HepG2 (cell line): ENCODE results near the gene NDUFB10. TPM values are rescaled to one million over a fixed set of nuclear protein-coding genes. Genes with fewer than 3 reads are reported as not detected.
A peak's percentile ranks its signal among the peaks of the same experiment; 100 is the strongest.

ENCODE experiments used
- ATAD3A ChIP-seq: sonication (generic); formaldehyde crosslinking; IDR thresholded peaks from 2 replicates; pipeline ENCODE4 v1.4.0; 2020; ENCODE audit warnings: missing genetic modification reagents
- ERF ChIP-seq: IDR thresholded peaks from 2 replicates; pipeline ENCODE4 v1.6.1; 2018; ENCODE audit warnings: missing biosample characterization, missing genetic modification reagents
- FOXA1 ChIP-seq, 2 experiments: fragments of 450-650 bp in 1 of 2; sonication (generic) in 1 of 2; formaldehyde crosslinking in 1 of 2; IDR thresholded peaks; 2 replicates each; pipeline versions ENCODE4 v1.4.0 to v1.6.1; 2016 to 2020; ENCODE audit warnings: missing genetic modification reagents in 1 of 2
- KDM2A ChIP-seq: sonication (generic); formaldehyde crosslinking; IDR thresholded peaks from 2 replicates; pipeline ENCODE4 v1.4.0; 2020; ENCODE audit warnings: low read depth, missing genetic modification reagents, borderline replicate concordance
- MXD1 ChIP-seq: sonication (generic); formaldehyde crosslinking; IDR thresholded peaks from 2 replicates; pipeline ENCODE4 v1.4.0; 2020; ENCODE audit warnings: mild to moderate bottlenecking, missing genetic modification reagents
- XBP1 ChIP-seq: sonication (generic); formaldehyde crosslinking; IDR thresholded peaks from 2 replicates; pipeline ENCODE4 v1.5.0; 2020; ENCODE audit warnings: missing genetic modification reagents
- ZNF558 ChIP-seq: sonication (generic); formaldehyde crosslinking; IDR thresholded peaks from 2 replicates; pipeline ENCODE4 v1.9.0; 2022; ENCODE audit warnings: mild to moderate bottlenecking, missing genetic modification reagents, borderline replicate concordance
- ZNF687 ChIP-seq: sonication (generic); formaldehyde crosslinking; IDR thresholded peaks from 2 replicates; pipeline ENCODE4 v1.5.1; 2020; ENCODE audit warnings: mild to moderate bottlenecking, missing genetic modification reagents, moderate library complexity
- ZNF766 ChIP-seq: sonication (generic); formaldehyde crosslinking; IDR thresholded peaks from 2 replicates; pipeline ENCODE4 v1.5.0; 2020; ENCODE audit warnings: missing genetic modification reagents, borderline replicate concordance
- ZNF775 ChIP-seq: sonication (generic); formaldehyde crosslinking; IDR thresholded peaks from 2 replicates; pipeline ENCODE4 v1.4.0; 2020; ENCODE audit warnings: missing genetic modification reagents, mild to moderate bottlenecking, moderate library complexity, borderline replicate concordance
- ZSCAN21 ChIP-seq: sonication (generic); formaldehyde crosslinking; IDR thresholded peaks from 2 replicates; pipeline ENCODE4 v1.8.0; 2022; ENCODE audit warnings: mild to moderate bottlenecking, missing genetic modification reagents, moderate library complexity, borderline replicate concordance
- polyA plus RNA-seq, 8 experiments: library from polyadenylated mRNA; depleted of rRNA in 3 of 8; stranded (reverse) in 7 of 8; unstranded in 1 of 8; fragments of >200 nt; fragmentation: Illumina TruSeq in 4 of 8; extraction: Trizol in 4 of 8; gene quantifications; 2 replicates each; pipeline versions ENCODE4 v1.2.1 to v1.2.3, GENCODE V29; 2011 to 2016; ENCODE audit warnings: low read depth in 4 of 8, missing spikeins in 1 of 8, mixed read lengths in 1 of 8; ENCODE audit not compliant: insufficient read depth in 1 of 8
- total RNA-seq, 5 experiments: library from RNA; depleted of rRNA; stranded (reverse); fragments of >200 nt; fragmentation: Illumina TruSeq; extraction: Trizol; gene quantifications; 2 replicates each; pipeline ENCODE4 v1.2.3, GENCODE V29; 2016; ENCODE audit warnings: low read depth in 1 of 5
- TF ChIP-seq, protein P1 (sequence below): sonication (generic); formaldehyde crosslinking; IDR thresholded peaks from 2 replicates; pipeline ENCODE4 v1.9.0; 2021; ENCODE audit warnings: mild to moderate bottlenecking, missing genetic modification reagents
- TF ChIP-seq, protein P2 (sequence below): sonication (generic); formaldehyde crosslinking; IDR thresholded peaks from 2 replicates; pipeline ENCODE4 v1.5.0; 2020; ENCODE audit warnings: missing genetic modification reagents

The NDUFB10 gene
- total and polyA plus RNA-seq, 2 of the 13 experiments (the other 11 are each of a cell fraction or from before 2014, with no cell fraction given), result 68.6 to 157 TPM

GRCh38 chr16:1929578-1930337 lies 29.6 kb upstream of the NDUFB10 start (continued):
- TF ChIP-seq ZNF687 (CRISPR knock-in tag), result peak; percentile 98
- TF ChIP-seq ZNF558 (CRISPR knock-in tag), result 0 out of 2 replicates have a peak, but pooled peaks have one; percentile 20
- TF ChIP-seq, protein P1, sequence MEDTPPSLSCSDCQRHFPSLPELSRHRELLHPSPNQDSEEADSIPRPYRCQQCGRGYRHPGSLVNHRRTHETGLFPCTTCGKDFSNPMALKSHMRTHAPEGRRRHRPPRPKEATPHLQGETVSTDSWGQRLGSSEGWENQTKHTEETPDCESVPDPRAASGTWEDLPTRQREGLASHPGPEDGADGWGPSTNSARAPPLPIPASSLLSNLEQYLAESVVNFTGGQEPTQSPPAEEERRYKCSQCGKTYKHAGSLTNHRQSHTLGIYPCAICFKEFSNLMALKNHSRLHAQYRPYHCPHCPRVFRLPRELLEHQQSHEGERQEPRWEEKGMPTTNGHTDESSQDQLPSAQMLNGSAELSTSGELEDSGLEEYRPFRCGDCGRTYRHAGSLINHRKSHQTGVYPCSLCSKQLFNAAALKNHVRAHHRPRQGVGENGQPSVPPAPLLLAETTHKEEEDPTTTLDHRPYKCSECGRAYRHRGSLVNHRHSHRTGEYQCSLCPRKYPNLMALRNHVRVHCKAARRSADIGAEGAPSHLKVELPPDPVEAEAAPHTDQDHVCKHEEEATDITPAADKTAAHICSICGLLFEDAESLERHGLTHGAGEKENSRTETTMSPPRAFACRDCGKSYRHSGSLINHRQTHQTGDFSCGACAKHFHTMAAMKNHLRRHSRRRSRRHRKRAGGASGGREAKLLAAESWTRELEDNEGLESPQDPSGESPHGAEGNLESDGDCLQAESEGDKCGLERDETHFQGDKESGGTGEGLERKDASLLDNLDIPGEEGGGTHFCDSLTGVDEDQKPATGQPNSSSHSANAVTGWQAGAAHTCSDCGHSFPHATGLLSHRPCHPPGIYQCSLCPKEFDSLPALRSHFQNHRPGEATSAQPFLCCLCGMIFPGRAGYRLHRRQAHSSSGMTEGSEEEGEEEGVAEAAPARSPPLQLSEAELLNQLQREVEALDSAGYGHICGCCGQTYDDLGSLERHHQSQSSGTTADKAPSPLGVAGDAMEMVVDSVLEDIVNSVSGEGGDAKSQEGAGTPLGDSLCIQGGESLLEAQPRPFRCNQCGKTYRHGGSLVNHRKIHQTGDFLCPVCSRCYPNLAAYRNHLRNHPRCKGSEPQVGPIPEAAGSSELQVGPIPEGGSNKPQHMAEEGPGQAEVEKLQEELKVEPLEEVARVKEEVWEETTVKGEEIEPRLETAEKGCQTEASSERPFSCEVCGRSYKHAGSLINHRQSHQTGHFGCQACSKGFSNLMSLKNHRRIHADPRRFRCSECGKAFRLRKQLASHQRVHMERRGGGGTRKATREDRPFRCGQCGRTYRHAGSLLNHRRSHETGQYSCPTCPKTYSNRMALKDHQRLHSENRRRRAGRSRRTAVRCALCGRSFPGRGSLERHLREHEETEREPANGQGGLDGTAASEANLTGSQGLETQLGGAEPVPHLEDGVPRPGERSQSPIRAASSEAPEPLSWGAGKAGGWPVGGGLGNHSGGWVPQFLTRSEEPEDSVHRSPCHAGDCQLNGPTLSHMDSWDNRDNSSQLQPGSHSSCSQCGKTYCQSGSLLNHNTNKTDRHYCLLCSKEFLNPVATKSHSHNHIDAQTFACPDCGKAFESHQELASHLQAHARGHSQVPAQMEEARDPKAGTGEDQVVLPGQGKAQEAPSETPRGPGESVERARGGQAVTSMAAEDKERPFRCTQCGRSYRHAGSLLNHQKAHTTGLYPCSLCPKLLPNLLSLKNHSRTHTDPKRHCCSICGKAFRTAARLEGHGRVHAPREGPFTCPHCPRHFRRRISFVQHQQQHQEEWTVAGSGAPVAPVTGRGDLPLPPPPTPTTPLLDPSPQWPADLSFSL, result no peak
- TF ChIP-seq ZNF766 (CRISPR knock-in tag), result peak; percentile 94
- TF ChIP-seq XBP1, result no peak; the same call in 1 of the 2 replicates
- TF ChIP-seq, protein P2, sequence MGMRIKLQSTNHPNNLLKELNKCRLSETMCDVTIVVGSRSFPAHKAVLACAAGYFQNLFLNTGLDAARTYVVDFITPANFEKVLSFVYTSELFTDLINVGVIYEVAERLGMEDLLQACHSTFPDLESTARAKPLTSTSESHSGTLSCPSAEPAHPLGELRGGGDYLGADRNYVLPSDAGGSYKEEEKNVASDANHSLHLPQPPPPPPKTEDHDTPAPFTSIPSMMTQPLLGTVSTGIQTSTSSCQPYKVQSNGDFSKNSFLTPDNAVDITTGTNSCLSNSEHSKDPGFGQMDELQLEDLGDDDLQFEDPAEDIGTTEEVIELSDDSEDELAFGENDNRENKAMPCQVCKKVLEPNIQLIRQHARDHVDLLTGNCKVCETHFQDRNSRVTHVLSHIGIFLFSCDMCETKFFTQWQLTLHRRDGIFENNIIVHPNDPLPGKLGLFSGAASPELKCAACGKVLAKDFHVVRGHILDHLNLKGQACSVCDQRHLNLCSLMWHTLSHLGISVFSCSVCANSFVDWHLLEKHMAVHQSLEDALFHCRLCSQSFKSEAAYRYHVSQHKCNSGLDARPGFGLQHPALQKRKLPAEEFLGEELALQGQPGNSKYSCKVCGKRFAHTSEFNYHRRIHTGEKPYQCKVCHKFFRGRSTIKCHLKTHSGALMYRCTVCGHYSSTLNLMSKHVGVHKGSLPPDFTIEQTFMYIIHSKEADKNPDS, result peak; percentile 48; the same call in 1 of the 2 replicates
- TF ChIP-seq MXD1 (CRISPR knock-in tag), result peak; percentile 82; the same call in 1 of the 2 replicates
- no peak for TF ChIP-seq ATAD3A
- no peak for TF ChIP-seq ZNF775 (CRISPR knock-in tag)
- TF ChIP-seq ERF (CRISPR knock-in tag), result peak; percentile 67; the same call in 1 of the 2 replicates
- TF ChIP-seq ZSCAN21, result peak; percentile 90; the same call in 1 of the 2 replicates
- no peak for TF ChIP-seq FOXA1 (IDR thresholded peaks at IDR 0.05)
- no peak for TF ChIP-seq FOXA1 (CRISPR knock-in tag; IDR thresholded peaks at IDR 0.05)
- TF ChIP-seq KDM2A (CRISPR knock-in tag), result peak; percentile 43
